ENCODE measurements around the gene ACACA.

The ACACA gene

GRCh38 chr17:37399265-37399803, 7.3 kb downstream of the ACACA start:
- no peak overlapping the region for H3K4me3 ChIP-seq (ENCODE audit: low read depth, low read length)

- no peak overlapping the region for H3K4me3 ChIP-seq (ENCODE audit: low read depth, low read length)
These were observed 13.3 kb downstream of the ACACA start for GRCh38 chr17:37393352-37393751.

- H3K4me3 ChIP-seq (ENCODE audit: low read depth, low read length): no peak overlapping the region
These were observed 14.5 kb downstream of the ACACA start for GRCh38 chr17:37392024-37392590.

- H3K4me3 ChIP-seq (ENCODE audit: low read depth, low read length): no peak overlapping the region
These were observed 15.5 kb downstream of the ACACA start for GRCh38 chr17:37391146-37391545.

- H3K4me3 ChIP-seq (ENCODE audit: low read depth, low read length): no peak overlapping the region
These were observed 17.5 kb downstream of the ACACA start for GRCh38 chr17:37389160-37389559.

GRCh38 chr17:37388266-37388665, 18.4 kb downstream of the ACACA start:
- H3K4me3 ChIP-seq (ENCODE audit: low read depth, low read length): no peak overlapping the region

- H3K4me3 ChIP-seq (ENCODE audit: low read depth, low read length): no peak overlapping the region
These were observed 20.2 kb downstream of the ACACA start for GRCh38 chr17:37386462-37386861.

- H3K4me3 ChIP-seq (ENCODE audit: low read depth, low read length): no peak overlapping the region
These were observed 21.1 kb downstream of the ACACA start for GRCh38 chr17:37385474-37385990.

GRCh38 chr17:37384560-37385149, 22.0 kb downstream of the ACACA start:
- H3K4me3 ChIP-seq (ENCODE audit: low read depth, low read length): no peak overlapping the region

- no peak overlapping the region for H3K4me3 ChIP-seq (ENCODE audit: low read depth, low read length)
These were observed 24.6 kb downstream of the ACACA start for GRCh38 chr17:37382056-37382455.

GRCh38 chr17:37375706-37376105, 30.9 kb downstream of the ACACA start, which contains the start of gene C17orf78:
TSS of gene C17orf78 (plus strand) at chr17:37375985. CDS start at chr17:37376093, 108 bp downstream.
- H3K4me3 ChIP-seq (ENCODE audit: low read depth, low read length): no peak within 1 kb of the TSS

GRCh38 chr17:37373530-37374159, 33.0 kb downstream of the ACACA start:
- H3K4me3 ChIP-seq (ENCODE audit: low read depth, low read length): no peak overlapping the region

GRCh38 chr17:37368577-37368976, 38.1 kb downstream of the ACACA start:
- H3K4me3 ChIP-seq (ENCODE audit: low read depth, low read length): no peak overlapping the region

- no peak overlapping the region for H3K4me3 ChIP-seq (ENCODE audit: low read depth, low read length)
These were observed 41.0 kb downstream of the ACACA start for GRCh38 chr17:37365589-37365988.

GRCh38 chr17:37361543-37361942, 45.1 kb downstream of the ACACA start:
- no peak overlapping the region for H3K4me3 ChIP-seq (ENCODE audit: low read depth, low read length)

- H3K4me3 ChIP-seq (ENCODE audit: low read depth, low read length): no peak overlapping the region
These were observed 46.0 kb downstream of the ACACA start for GRCh38 chr17:37360632-37361031.

GRCh38 chr17:37359682-37360188, 46.9 kb downstream of the ACACA start:
- H3K4me3 ChIP-seq (ENCODE audit: low read depth, low read length): no peak overlapping the region

- H3K4me3 ChIP-seq (ENCODE audit: low read depth, low read length): peak overlapping the region; percentile 77
These were observed 47.6 kb downstream of the ACACA start for GRCh38 chr17:37358830-37359681.

- peak overlapping the region; percentile 77 for H3K4me3 ChIP-seq (ENCODE audit: low read depth, low read length)
These were observed 48.4 kb downstream of the ACACA start for GRCh38 chr17:37358098-37358829.
